ENCODE results near the gene OLFM4.

- TF ChIP-seq CTCF (IDR thresholded peaks at IDR 0.05) = no peak
- TF ChIP-seq POLR2AphosphoS5 (IDR thresholded peaks at IDR 0.05; ENCODE audit: low read depth, low read length) = no peak
- no peak for TF ChIP-seq REST (IDR thresholded peaks at IDR 0.05; ENCODE audit: insufficient read depth in 1 of 2, low read depth in 2 of 2, low read length in 1 of 2)
Measured at GRCh38 chr13:53043398-53043797, 14.8 kb downstream of the OLFM4 start.
